Neural cell (in vitro differentiated cells): Measurements from ENCODE around the gene PSMA2. TPM values are rescaled to one million over a fixed set of nuclear protein-coding genes. Genes with fewer than 3 reads are reported as not detected.

Experiments used
- H2AFZ ChIP-seq: fragments of 200-600, 300-800 bp; sonication (generic), shearing (Covaris generic); 2 replicates; pipeline ENCODE4 v1.6.0; 2014; ENCODE audit warnings: low read depth, mild to moderate bottlenecking, antibody characterized with exemption, low read length, moderate library complexity
- H3F3A ChIP-seq: fragments of 200-600 bp; shearing (Covaris generic); 2 replicates; pipeline ENCODE4 v1.6.1; 2016; ENCODE audit warnings: mild to moderate bottlenecking, moderate library complexity, mixed read lengths, antibody characterized with exemption, low read length; ENCODE audit not compliant: insufficient read depth, poor library complexity, severe bottlenecking
- H3K27ac ChIP-seq: fragments of 200-600, 300-800 bp; sonication (generic), shearing (Covaris generic); 2 replicates; pipeline ENCODE4 v1.5.1; 2014; ENCODE audit warnings: mild to moderate bottlenecking, low read length, moderate library complexity
- H3K27me3 ChIP-seq: fragments of 300-800, 200-600 bp; sonication (generic), shearing (Covaris generic); 2 replicates; pipeline ENCODE4 v1.6.0; 2014; ENCODE audit warnings: mild to moderate bottlenecking, low read depth, low read length, moderate library complexity; ENCODE audit not compliant: insufficient read depth
- H3K36me3 ChIP-seq: fragments of 300-800, 200-600 bp; sonication (generic), shearing (Covaris generic); 2 replicates; pipeline ENCODE4 v1.5.1; 2014; ENCODE audit warnings: mild to moderate bottlenecking, antibody characterized with exemption, low read length, moderate library complexity; ENCODE audit not compliant: insufficient read depth
- H3K4me2 ChIP-seq: fragments of 300-800, 200-600 bp; sonication (generic), shearing (Covaris generic); 2 replicates; pipeline ENCODE4 v1.6.0; 2014; ENCODE audit warnings: mild to moderate bottlenecking, low read length
- H3K4me3 ChIP-seq: fragments of 300-800, 200-600 bp; sonication (generic), shearing (Covaris generic); 2 replicates; pipeline ENCODE4 v1.5.1; 2014; ENCODE audit warnings: mild to moderate bottlenecking, low read length, moderate library complexity
- H3K79me2 ChIP-seq: fragments of 200-600 bp; shearing (Covaris generic); replicated peaks from 2 replicates; pipeline ENCODE4 v1.6.0; 2014; ENCODE audit warnings: mild to moderate bottlenecking, low read length, moderate library complexity; ENCODE audit not compliant: insufficient read depth
- H3K9ac ChIP-seq: fragments of 300-800, 200-600 bp; sonication (generic), shearing (Covaris generic); 2 replicates; pipeline ENCODE4 v1.6.1; 2016; ENCODE audit warnings: mild to moderate bottlenecking, low read length, mixed read lengths
- H3K9me2 ChIP-seq: fragments of 200-600 bp; shearing (Covaris generic); 2 replicates; pipeline ENCODE4 v1.6.1; 2016; ENCODE audit warnings: mild to moderate bottlenecking, low read length, mixed read lengths; ENCODE audit not compliant: insufficient read depth
- H3K9me3 ChIP-seq: fragments of 200-600, 300-800 bp; sonication (generic), shearing (Covaris generic); 2 replicates; pipeline ENCODE4 v1.6.1; 2016; ENCODE audit warnings: mild to moderate bottlenecking, mixed run types, low read length, moderate library complexity, mixed read lengths
- H4K20me1 ChIP-seq: fragments of 200-600 bp; shearing (Covaris generic); 2 replicates; pipeline ENCODE4 v1.6.1; 2016; ENCODE audit warnings: mild to moderate bottlenecking, mixed run types; ENCODE audit not compliant: insufficient read depth
- CTCF ChIP-seq: fragments of 450-650 bp; IDR thresholded peaks from 2 replicates; pipeline ENCODE4 v1.5.1; 2014; ENCODE audit warnings: antibody characterized with exemption, mild to moderate bottlenecking, moderate library complexity; ENCODE audit not compliant: poor library complexity, severe bottlenecking
- EP300 ChIP-seq: fragments of 450-650 bp; conservative IDR thresholded peaks from 2 replicates; pipeline ENCODE4 v1.6.1; 2014; ENCODE audit warnings: antibody characterized with exemption, mild to moderate bottlenecking, moderate library complexity; ENCODE audit not compliant: poor library complexity, severe bottlenecking
- EZH2 ChIP-seq: fragments of 200-600, 300-800 bp; shearing (Covaris generic), sonication (generic); IDR thresholded peaks from 2 replicates; pipeline ENCODE4 v1.6.1; 2014; ENCODE audit warnings: antibody characterized with exemption, low read length, borderline replicate concordance, mild to moderate bottlenecking; ENCODE audit not compliant: insufficient read depth, poor library complexity, severe bottlenecking
- MXI1 ChIP-seq: fragments of 450-650 bp; conservative IDR thresholded peaks from 2 replicates; pipeline ENCODE4 v1.6.1; 2014; ENCODE audit warnings: antibody characterized with exemption, mild to moderate bottlenecking; ENCODE audit not compliant: poor library complexity, severe bottlenecking
- POLR2AphosphoS5 ChIP-seq: IDR thresholded peaks from 2 replicates; pipeline ENCODE4 v1.6.1; 2012
- RAD21 ChIP-seq: fragments of 450-650 bp; conservative IDR thresholded peaks from 2 replicates; pipeline ENCODE4 v1.6.1; 2014; ENCODE audit warnings: antibody characterized with exemption, mild to moderate bottlenecking, moderate library complexity
- REST ChIP-seq: IDR thresholded peaks from 2 replicates; pipeline ENCODE4 v1.6.1; 2012; ENCODE audit warnings: borderline replicate concordance
- SMC3 ChIP-seq: fragments of 450-650 bp; conservative IDR thresholded peaks from 2 replicates; pipeline ENCODE4 v1.6.1; 2014; ENCODE audit warnings: antibody characterized with exemption, mild to moderate bottlenecking, moderate library complexity; ENCODE audit not compliant: poor library complexity
- TAF1 ChIP-seq: IDR thresholded peaks from 2 replicates; pipeline ENCODE4 v1.6.1; 2012; ENCODE audit warnings: low read depth
- polyA plus RNA-seq: library from polyadenylated mRNA; depleted of rRNA; stranded (reverse); fragments of >200 nt; gene quantifications from 2 replicates; pipeline ENCODE4 v1.2.3, GENCODE V29; 2014

Gene PSMA2
- polyA plus RNA-seq, 1 donor from 2014 or later: 225 TPM

- no peaks in the 10 kb centered on the region for H3K9me3 ChIP-seq
- H4K20me1 ChIP-seq: no peaks in the 10 kb centered on the region
- H3K79me2 ChIP-seq: no peaks in the 10 kb centered on the region
- H3K36me3 ChIP-seq: no peaks in the 10 kb centered on the region
- TF ChIP-seq EZH2 (no peak), CTCF (no peak), RAD21 (no peak), TAF1 (no peak), EP300 (no peak), SMC3 (no peak), POLR2AphosphoS5 (no peak), MXI1 (no peak), REST (no peak)
- H2AFZ ChIP-seq: no peak overlapping the region
- no peaks in the 10 kb centered on the region for H3F3A ChIP-seq
- no peak overlapping the region for H3K9ac ChIP-seq
- no peaks in the 10 kb centered on the region for H3K27me3 ChIP-seq
- H3K9me2 ChIP-seq: no peaks in the 10 kb centered on the region
- H3K27ac ChIP-seq: no peak overlapping the region
- H3K4me2 ChIP-seq: no peak overlapping the region
- H3K4me3 ChIP-seq: no peak overlapping the region
Observed at GRCh38 chr7:42972699-42973500, 40.9 kb upstream of the PSMA2 start.

- no peak overlapping the region for H2AFZ ChIP-seq
- TF ChIP-seq CTCF: no peak
- no peak for TF ChIP-seq REST
- no peak for TF ChIP-seq SMC3
- TF ChIP-seq RAD21: no peak
- TF ChIP-seq TAF1: no peak
- TF ChIP-seq EZH2: no peak
- no peak for TF ChIP-seq EP300
- TF ChIP-seq POLR2AphosphoS5: no peak
- no peak for TF ChIP-seq MXI1
- no peak overlapping the region for H3K4me2 ChIP-seq
- no peak overlapping the region for H3K4me3 ChIP-seq
- H3F3A ChIP-seq: no peaks in the 10 kb centered on the region
- no peak overlapping the region for H3K9ac ChIP-seq
- no peaks in the 10 kb centered on the region for H3K79me2 ChIP-seq
- no peaks in the 10 kb centered on the region for H3K9me2 ChIP-seq
- H3K9me3 ChIP-seq: no peaks in the 10 kb centered on the region
- H3K27me3 ChIP-seq: no peaks in the 10 kb centered on the region
- H3K36me3 ChIP-seq: no peaks in the 10 kb centered on the region
- H3K27ac ChIP-seq: no peak overlapping the region
- H4K20me1 ChIP-seq: no peaks in the 10 kb centered on the region
Observed at GRCh38 chr7:42967391-42967790, 35.4 kb upstream of the PSMA2 start.
